Activated CD4-positive, alpha-beta T cell treated with anti-CD3 and anti-CD28 coated beads for 1 hour (primary cell): ENCODE results near the gene ZFP3.
A peak's percentile ranks its signal among the peaks of the same experiment; 100 is the strongest.
"Not testable (repeated sequence)": the region's sequence is repeated elsewhere in the genome, so short reads cannot be mapped to it uniquely, and the experiment has no call there.

ENCODE experiments used
- DNase-seq: peaks from one replicate; pipeline ENCODE4 v3.0.0-alpha.2; 2020

Gene ZFP3

DNA sequence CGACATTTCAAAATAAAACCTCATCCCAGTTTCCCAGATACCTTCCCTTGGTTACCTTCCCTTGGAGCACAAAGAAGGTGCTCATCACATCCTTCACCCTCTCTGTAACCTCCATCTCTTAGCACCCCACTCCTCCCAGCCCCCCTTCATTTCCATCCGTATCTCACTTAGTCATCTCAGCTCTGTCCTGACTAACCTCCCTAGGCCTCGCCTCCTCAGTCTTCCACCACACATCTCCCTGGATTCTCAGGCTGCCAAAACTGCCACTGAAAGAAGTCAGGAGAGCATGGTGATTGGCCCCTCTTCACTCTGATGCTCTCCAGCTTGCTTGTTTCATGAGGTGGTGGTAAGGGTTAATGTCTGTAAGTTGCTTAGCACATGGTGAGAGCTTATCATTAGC, 2.3 kb downstream of the ZFP3 start:
- no peak for DNase-seq

DNA sequence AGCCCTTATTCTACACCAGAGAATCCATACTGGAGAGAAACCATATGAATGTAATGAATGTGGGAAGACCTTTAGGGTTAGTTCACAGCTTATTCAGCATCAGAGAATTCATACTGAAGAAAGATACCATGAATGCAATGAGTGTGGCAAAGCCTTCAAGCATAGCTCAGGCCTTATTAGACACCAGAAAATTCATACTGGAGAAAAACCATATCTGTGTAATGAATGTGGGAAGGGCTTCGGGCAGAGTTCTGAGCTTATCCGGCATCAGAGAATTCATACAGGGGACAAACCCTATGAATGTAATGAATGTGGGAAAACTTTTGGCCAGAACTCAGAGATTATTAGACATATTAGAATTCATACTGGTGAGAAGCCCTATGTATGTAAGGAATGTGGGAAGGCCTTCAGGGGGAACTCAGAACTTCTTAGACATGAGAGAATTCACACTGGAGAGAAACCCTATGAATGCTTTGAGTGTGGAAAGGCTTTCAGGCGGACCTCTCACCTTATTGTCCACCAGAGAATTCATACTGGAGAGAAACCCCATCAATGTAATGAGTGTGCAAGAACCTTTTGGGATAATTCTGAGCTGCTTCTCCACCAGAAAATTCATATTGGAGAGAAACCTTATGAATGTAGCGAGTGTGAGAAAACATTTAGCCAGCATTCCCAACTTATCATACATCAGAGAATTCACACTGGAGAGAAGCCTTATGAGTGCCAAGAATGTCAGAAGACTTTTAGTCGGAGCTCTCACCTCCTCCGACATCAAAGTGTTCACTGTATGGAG, 14.1 kb downstream of the ZFP3 start:
- no peak for DNase-seq

DNA sequence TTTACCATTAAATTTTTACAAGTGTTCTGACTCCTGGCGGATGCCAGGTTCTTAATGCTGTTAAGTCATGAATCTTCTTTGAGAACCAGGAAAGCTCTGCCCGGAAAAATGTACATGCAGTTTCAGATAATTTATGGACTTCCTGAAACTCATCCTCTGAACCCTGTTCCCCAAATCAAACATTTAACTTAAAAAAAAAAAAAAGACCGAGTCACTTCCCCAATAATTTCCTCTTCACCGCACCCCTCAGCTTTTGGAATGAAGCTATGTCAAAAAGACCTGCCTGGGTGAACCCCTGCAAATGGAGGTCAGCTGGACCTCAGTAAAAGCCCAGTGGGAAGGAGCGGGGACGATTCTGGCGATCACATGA, 18.4 kb downstream of the ZFP3 start:
- no peak for DNase-seq

DNA sequence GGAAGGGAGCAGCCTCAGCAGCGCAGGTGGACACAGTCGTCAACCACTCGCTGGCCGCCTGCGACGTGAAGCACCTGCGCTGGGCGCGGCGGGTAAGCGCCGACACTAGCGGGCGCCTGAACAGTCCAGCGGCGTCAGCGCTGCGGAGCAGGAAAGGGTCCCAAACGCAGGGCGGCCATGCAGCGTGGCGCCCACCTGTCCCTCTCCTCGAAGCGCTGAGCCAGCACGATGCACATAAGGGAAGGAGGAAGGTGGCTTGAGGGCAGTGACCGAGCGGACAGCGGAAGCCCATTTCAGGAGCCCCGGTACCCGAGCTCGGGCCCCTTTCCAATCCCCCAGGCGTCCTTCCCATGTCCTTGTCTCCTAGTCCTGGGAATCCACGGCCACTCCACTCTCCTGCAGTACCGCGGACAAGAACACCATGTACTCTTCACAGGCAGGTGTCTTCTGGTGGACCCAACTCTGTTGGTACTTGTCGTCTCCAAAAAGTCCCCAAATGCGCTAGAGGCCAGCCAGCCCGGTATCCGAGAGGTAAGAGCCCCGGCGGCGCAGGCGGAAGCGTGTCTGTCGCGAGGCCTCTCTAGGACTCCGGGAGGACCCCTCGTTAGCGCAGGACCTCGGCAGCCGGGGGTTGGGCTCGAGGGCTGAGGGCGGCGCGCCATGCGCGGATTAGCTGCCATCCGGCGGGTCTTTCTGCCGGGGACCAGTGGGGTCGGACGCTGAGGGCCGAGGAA, 19.0 kb downstream of the ZFP3 start:
- peak; percentile 37 for DNase-seq

DNA sequence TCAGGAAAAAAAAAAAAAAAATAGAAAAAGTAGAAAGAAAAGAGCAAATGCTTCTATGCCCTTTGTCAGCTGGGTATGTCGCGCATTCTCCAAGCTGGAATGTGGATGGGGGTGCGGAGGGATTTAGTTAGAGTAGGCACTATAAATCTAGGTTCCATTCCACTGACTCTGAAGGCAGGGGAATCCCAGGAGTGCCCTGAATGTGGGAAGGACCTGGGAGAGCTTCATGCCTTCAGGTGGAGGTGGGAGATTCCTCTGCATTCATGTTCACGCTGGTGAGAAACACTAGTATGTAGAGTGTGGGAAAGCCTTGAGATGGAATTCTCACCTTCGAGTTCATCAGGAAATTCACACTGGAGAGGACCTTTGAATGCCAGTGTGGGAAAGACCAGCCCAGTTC, 21.0 kb downstream of the ZFP3 start:
- DNase-seq: no peak

DNA sequence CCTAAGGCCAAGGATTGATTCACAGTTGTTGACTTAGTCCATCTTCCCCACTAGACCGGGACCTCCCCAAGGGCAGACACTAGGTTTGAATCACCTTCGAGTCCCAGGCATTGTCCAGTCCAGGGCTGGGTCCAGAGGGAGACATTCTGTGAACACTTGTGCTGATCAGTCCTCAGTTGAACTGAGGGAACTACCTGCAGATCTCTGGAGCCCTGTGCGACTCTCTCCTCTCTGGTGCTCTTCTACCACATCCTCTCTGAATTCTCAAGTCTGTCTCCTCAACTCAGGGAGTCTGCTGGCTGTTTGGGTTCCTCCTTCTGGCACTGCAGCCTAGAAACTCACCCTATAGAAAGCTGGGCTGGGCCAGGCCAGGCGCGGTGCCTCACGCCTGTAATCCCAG, 22.6 kb downstream of the ZFP3 start:
- no peak for DNase-seq

DNA sequence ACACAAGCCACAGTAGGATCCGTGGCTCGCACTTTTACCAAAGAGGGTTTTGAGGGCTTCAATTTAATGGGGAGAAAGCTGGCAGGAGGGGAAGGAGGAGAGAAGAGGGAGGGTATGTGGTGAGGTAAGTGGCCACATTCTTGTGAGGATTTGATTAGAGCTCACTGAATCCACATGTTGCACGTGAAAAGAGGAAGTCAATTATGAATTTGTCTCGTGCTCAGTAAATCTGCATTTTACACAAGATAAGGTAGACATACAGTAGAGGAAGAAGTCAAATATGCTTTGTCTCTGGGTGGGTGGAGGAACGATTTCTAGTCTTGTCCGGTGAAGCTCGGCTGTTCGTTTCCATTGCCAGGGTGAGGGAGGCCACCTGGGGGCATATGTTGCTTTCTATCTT, 32.5 kb downstream of the ZFP3 start:
- DNase-seq: no peak

DNA sequence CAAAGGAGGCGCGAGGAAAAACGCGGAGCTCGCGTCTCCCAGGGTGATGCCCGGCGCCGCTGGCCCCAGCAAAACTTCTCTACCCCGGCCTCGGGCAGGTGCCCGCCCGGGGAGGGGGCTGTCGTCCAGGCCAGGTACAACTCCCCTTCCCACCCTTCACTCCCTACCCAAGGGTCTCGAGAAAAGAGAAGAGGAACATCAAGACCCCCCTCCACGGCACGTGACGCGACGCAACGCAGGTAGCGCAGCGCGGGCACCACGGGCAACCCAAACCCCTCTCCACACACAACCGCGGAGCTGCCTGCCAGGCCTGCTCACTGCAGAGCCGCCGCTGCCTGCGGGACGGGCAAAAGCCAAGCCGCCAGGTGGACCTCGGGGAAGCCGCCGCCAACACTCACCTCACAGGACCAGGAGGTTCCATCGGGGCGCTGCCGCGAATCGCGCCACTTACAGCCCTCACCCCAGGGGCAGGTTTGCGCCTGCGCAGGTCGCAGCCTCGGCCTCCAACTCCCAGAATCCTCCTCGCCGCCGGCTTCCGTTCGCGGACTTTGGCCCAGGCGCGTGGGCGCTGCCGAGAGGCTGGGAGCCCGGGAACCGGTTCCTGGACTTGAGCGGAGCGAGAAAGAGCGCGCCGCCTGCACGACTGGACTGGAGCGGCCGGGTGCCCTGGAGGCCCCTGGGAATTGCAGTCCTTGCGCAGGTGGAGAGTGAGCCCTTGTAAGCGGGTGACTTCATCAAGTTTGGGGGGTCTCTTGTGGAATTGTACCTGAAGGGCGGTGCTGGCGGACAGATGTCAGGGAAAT, 33.3 kb downstream of the ZFP3 start, which contains the start of gene ZNF232:
Gene ZNF232 (minus strand): TSS at position 477 of the 803 bp plus-strand sequence. CDS start 56 bp downstream, at position 421.
- DNase-seq: peak; percentile 84

DNA sequence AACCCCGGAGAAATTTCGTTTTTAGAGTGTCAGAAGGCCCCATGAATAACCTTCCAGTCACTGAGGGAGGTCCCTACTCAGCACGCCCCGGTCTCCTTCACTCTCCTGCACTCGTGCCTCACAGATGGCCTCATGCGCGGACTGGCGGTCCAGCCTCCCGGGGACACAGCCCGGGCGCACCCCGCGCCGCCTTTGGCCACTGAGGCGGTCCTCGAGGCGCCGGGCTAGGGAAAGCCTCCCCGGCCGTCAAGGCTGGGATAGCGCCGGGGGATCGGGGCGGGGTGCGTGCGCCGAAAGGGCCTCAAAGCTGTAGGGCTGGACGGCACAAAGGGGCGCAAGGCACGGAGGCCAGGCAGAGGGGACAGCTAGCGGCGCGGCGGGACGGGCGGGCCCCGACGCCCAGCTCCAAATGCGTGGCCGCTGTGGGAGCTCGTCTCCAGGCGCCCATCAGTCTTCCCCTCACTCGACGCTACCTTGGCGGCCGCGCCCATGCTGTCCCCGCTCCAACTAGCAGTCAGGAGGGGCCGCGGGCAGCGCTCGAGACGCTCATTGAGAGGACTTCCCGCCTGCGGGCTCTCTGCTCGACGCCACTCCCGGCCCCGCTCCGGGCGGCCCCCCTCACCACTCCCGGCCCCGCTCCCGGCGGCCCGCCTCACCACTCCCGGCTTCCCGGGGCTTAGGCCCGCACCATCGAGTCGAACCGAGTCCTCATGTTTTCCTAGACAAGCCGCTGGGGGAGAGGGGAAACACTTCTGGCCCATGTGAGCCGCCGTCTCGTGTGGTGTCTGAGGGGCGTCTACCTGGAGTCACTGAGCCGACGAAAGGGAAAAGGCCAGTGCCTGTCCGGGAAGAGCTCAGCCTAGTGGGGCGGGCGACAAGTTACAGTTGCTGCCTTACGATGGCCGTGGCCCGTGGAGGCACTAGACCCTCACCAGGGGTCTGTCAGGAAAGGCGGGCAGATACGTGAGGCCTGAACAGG, 37.7 kb downstream of the ZFP3 start, which contains the start of gene USP6:
Gene USP6 (plus strand): TSS at position 360 of the 979 bp plus-strand sequence. CDS start 14,336 bp downstream, outside the sequence.
- no peak for DNase-seq

DNA sequence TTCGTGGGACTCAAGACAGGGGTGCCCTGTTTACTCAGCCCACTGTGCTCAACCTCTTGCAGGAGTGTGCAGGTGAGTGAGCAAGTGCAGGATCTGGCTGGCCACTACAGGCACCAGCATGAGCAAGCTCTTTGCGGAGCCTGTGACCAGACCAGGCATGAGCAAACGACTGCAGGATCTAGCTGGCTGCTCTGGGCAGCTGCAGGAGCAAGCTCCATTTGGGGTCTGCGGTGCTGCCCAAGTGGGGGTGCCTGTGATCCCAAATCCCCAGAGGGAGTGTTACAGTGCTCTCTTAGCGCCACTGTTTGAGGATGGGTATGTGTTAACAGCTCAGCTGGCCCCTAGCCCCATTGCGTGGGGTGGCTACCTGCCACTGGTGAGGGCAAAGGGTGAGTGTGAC, 40.0 kb downstream of the ZFP3 start:
- no peak for DNase-seq

DNA sequence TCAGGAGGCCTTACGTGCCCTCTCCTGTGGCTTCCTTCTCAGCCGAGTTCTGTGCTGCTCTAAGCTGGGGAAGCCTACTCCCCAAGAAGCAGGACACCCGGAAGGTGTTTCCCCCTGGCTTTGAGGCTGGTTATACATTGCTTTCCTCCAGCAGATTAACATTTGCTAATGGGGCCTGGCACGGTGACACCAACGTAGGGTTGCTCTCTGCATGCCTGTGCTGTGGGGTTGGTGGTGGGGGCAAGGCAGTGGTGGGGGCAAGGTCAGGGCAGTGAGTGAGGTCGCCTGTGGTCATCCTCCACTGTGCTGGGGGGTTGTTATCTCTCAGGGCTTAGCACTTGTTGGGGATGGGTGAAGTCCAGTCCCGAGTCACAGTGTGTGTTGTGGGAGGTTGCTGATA, 41.8 kb downstream of the ZFP3 start:
- no peak for DNase-seq

DNA sequence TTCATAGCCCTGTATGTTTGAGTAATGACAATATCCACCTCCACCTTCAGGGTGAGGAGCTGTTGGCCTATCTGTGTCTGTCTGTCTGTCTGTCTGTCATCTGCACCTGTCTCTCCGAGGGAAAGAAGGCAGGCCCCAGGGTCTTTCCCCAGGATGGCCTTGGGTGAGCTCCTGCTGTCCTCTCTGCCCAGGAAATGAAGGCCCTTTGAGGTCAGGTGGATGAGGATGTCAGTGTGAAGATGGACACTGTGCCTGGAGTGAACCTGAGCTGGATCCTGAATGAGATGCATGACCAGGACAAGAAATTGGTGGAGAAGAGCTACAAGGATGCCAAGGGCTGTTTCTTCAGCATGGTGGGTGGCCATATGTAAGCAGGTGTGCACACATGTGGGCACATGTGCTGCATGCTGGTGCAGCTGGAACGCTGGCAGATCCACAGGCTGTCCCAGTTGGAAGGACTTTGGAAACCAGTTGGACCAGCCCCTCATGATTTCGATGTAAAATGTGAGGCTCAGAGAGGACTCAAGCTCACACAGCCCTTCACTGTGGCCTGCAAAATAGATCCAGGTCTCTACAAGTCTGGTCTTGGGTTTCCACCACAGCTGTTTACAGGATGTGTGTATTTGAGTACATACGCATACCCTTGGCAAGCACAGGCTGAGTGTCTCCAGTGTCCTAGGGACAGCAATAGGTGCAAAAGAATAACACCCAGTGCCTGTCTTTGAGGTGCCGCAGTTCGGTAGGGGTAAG, 42.3 kb downstream of the ZFP3 start:
- DNase-seq: not testable (repeated sequence)

DNA sequence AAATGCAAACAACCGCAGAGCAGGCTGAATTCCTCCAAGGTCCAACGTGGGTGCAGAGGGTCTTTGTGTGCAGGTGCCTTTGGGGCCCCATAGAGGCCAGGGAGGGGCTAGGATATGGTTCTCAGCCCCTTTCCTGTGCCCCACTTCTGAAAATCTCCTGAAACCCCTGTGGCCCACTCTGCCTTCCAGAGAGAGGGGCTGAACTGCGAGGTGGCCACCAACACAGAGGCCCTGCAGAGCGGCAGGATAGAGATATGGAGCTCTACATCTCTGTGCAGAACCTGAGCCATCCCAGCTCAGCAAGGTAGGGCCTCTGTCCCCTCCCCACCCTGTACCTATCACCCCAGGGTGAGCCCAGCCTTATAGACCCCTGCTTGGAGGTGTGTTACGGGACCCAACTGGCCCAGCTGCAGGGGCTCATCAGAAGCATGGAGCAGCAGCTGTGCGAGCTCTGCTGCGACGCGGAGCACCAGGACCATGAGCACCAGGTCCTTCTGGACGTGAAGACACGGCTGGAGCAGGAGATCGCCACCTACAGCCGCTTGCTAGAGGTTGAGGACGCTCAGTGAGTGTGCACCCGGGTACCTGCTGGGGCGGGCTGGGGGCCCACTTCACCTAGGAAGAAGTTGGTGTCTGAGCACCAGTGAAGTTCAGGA, 43.0 kb downstream of the ZFP3 start:
- DNase-seq: no peak

DNA sequence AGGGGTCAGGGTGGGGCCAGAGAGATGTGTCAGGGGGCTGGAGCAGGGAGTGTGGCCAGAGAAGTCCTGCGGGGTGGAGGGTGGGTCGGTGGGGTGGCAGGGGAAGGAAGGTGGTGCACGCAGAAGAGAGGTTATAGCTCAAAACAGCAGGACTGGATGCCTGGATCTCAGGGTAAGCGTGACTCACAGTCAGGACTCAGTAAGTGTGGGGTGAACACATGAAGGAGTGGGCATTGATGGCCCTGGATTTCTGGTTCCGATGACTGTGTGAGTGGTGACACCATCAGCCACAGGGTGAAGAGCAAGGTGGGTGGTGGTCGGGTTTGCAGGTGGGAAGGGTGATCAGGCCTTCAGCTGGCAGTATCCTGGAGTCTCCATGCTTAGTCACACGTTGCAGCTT, 43.8 kb downstream of the ZFP3 start:
- DNase-seq: not testable (repeated sequence)

DNA sequence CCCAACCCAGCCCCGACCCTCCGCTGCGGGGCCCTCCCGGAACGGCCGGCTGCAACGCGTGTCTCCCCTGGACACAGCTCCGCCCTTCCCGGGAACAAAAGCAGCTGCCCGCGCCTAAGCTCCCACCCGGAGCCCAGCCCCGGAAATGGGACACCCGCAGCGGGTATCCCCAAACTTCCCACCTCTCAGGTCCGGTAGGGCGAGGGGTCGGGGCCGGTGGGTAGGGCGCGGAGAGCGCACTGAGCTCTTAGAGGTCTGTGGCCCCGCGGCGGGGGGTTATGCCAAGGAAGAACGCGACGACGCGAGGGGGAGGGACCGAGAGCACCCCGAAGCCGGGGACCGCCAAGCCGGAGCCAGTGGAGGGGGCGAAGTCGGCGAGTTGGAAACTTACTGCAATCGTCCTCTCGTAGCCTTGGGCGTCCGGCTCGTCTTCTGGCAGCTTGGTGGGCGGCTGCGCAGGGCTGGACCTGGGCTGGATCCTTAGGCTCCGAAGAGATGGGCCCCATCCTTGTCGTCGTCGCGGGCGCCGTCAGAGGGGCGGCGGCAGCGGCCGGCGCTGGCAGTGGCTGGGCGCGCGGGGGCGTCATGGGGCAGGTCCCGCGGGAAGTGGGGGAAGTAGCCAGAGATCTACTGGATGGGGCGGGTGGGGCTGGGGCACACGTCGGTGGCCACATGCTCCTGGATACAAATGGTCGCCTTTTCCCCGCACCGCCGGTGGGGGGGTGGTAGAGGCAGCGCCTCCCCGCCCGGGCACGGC, 44.5 kb downstream of the ZFP3 start:
- no peak for DNase-seq

DNA sequence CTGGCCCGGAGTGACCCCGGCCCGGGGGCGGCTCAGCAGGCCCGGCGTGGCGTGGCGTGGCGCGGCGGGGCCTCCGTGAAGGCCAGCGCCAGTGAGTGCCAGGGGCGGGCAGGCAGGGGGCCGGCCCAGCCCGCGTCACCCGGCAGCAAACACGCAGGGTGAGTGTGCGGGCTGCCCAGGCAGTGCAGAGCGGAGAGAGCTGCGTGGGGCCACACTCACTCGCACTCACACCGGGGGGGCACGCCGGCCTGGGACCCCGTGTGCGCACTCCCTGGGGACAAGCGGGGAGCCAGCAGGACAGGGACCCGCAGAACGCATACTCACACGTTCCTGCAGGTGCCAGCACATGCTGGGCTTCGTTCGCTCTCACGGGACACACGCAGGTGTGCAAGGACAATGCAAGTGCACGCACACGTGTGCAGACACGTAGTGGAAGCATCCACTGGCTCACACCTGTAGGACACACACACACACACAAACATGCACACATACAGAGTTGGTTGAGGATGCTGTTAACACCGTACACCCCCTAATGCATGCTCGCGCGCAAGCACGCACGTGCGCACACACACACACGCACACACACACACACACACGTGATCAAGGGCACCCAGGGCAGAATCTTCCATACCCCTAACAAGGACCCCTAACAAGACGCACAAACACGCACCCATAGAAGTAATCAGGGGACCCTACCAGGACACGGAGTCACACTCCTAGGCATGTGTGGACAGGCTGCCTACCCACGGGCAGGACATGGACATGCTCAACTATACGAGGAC, 45.3 kb downstream of the ZFP3 start:
- DNase-seq: no peak

DNA sequence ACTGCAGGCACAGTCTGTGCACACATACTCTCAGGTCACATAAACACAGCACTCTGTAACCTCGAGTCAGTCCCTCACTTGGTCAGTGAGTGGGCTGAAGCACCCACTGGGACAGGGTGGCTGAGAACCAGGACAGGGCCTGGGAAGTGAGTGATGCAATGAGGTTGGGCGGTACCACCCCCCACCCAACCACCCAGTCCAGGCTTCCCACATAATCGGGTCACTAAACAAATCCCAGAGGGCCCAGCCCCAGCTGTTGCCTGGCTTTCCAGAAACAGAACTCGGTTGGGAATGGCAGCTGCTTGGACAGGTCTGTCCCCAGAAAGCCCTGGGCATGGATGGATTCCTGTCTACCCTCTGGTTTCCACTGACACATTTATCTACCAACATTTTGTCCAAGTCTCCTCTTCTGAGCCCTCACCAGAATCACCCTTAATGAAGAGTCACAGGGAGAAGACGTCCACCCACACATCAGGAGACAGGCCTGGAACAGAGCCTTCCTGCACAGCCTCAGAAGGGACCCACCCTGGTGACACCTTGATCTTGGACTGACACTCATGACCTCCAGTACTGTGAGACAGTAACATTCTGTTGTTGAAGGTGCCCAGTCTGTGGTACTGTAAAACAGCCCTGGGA, 46.0 kb downstream of the ZFP3 start:
- not testable (repeated sequence) for DNase-seq

DNA sequence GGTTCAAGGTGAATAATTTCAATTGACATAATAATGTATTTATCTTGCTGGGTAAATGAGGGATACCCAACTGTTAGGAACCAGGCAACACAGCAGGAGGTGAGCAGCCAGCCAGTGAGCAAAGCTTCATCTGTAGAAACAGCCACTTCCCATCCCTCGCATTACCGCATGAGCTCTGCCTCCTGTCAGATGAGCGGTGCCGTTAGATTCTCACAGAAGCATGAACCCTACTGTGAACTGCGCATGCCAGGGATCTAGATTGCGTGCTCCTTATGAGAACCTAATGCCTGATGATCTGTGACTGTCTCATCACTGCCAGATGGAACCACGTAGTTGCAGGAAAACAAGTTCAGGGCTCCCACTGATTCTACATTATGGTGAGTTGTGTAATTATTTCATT, 46.6 kb downstream of the ZFP3 start:
- not testable (repeated sequence) for DNase-seq
